Endothelial cell of umbilical vein (primary cell): ENCODE results near the gene NTN3.

ENCODE experiments used
- CTCF ChIP-seq, 2 donors: IDR thresholded peaks; 1 replicate in 1 of 2; 2 replicates in 1 of 2; pipeline ENCODE4 v1.5.1; 2011; ENCODE audit warnings: low read length in 2 of 2, mild to moderate bottlenecking in 2 of 2, moderate library complexity in 2 of 2, control low read depth in 1 of 2, inconsistent platforms in 1 of 2, low read depth in 1 of 2; ENCODE audit not compliant: insufficient read depth in 1 of 2; ENCODE audit errors: extremely low read depth in 1 of 2
- EZH2 ChIP-seq: IDR thresholded peaks from 2 replicates; pipeline ENCODE4 v1.6.1; 2012; ENCODE audit warnings: borderline replicate concordance, low read depth, mild to moderate bottlenecking, moderate library complexity, low read length, inconsistent platforms; ENCODE audit not compliant: severe bottlenecking
- FOS ChIP-seq: IDR thresholded peaks from 2 replicates; pipeline ENCODE4 v1.6.1; 2011; ENCODE audit warnings: mild to moderate bottlenecking, low read length, moderate library complexity, borderline replicate concordance; ENCODE audit not compliant: insufficient read depth
- JUN ChIP-seq: IDR thresholded peaks from 2 replicates; pipeline ENCODE4 v1.6.1; 2011; ENCODE audit warnings: borderline replicate concordance, low read depth; ENCODE audit not compliant: insufficient read length, insufficient read depth
- MYC ChIP-seq: IDR thresholded peaks from one replicate; pipeline ENCODE4 v1.6.1; 2011; ENCODE audit warnings: mild to moderate bottlenecking, low read depth, low read length
- POLR2A ChIP-seq: IDR thresholded peaks from 2 replicates; pipeline ENCODE4 v1.6.1; 2012; ENCODE audit warnings: low read depth, mild to moderate bottlenecking, control low read depth, low read length
- POLR2AphosphoS5 ChIP-seq: IDR thresholded peaks from 2 replicates; pipeline ENCODE4 v1.6.1; 2012; ENCODE audit warnings: low read depth, mild to moderate bottlenecking, control low read depth, low read length, moderate library complexity; ENCODE audit not compliant: insufficient read depth
- TF ChIP-seq, protein P1 (sequence below): IDR thresholded peaks from 2 replicates; pipeline ENCODE4 v1.6.1; 2011; ENCODE audit not compliant: insufficient read depth, insufficient read length

DNA sequence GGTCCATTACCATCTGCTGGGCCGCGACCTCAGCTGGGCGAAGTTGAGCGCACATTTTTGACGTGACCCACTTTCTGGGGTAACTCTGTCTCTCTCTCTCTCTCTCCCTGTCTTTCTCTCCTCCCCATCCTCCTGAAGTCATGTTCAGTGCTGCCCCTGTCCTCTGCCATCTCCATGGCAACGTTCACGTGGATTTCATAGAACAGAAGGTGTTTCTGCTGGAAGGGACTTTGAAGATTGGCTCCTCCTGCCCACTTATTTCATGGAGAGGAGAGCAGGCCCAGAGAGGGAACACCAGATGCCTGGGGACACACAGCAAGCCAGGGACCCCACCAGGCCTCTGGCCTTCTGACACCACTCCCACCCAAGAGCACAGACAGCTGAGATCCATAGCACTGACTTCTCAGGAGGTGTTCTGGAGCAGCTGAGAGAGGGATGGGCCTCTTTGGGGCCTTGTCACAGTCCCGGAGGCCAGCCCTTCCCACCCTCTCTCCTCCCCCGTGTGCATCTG is 46.0 kb upstream of the NTN3 start:
- TF ChIP-seq CTCF (IDR thresholded peaks at IDR 0.05; ENCODE audit: extremely low read depth in 1 of 2, insufficient read depth in 1 of 2, low read depth in 1 of 2, low read length in 2 of 2) (no peak), POLR2A (no peak), POLR2AphosphoS5 (no peak), EZH2 (no peak), MYC (no peak), JUN (no peak), FOS (no peak)
- TF ChIP-seq, protein P1, sequence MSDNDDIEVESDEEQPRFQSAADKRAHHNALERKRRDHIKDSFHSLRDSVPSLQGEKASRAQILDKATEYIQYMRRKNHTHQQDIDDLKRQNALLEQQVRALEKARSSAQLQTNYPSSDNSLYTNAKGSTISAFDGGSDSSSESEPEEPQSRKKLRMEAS: no peak
